ENCODE results near the gene ZDHHC13.

DNA sequence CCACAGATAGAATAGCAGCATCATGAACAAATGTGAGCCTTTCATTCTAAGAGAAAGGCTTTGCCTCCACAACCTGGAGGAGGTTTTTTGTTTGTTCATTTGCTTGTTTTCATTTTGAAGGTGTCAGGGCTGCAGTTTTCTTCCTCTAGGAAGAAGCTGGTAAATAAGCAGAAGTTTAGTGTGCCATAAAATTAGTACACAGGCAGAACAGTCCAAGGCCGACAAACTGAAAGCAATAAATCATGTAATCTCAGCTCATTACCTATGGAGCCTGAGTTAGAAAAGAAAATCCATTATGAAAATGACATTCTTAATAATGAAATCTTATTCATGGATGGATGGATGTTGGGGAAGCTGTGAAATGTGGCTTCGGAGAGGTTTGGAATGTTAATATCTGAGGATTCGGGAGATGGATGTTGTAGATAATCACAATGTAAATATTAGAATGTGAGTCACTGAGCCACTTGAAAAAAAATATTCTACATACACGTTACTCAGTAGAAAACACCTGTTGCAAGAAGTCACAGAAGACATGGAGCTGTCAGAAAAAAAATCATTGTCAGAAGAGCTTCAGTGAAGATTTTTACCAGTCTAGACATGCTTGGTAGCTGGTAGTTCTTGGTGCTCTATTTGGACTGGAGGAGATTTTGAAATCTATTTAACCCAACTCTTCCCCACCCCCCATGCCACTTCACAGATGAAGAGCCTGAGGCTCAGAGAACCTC, 15.0 kb upstream of the ZDHHC13 start:
- no peak for TF ChIP-seq CTCF (IDR thresholded peaks at IDR 0.05)
- TF ChIP-seq EP300 (IDR thresholded peaks at IDR 0.05; ENCODE audit: borderline replicate concordance in 1 of 2, low read depth in 1 of 2, low read length in 1 of 2), result no peak
- TF ChIP-seq PBX3 (IDR thresholded peaks at IDR 0.05), result no peak
- no peak for TF ChIP-seq RFX5 (IDR thresholded peaks at IDR 0.05; ENCODE audit: low read length)
- no peak for TF ChIP-seq CHD2 (IDR thresholded peaks at IDR 0.05; ENCODE audit: low read length, partially characterized antibody)
- TF ChIP-seq GABPA (IDR thresholded peaks at IDR 0.05; ENCODE audit: low read depth), result no peak
- no peak for TF ChIP-seq POLR2AphosphoS5 (IDR thresholded peaks at IDR 0.05; ENCODE audit: low read depth, low read length)
